Epithelial cell of esophagus (primary cell): ENCODE results near the gene NUPR1.

Experiments used
- DNase-seq: peaks from one replicate; pipeline ENCODE4 v3.0.0; 2010; ENCODE audit warnings: low read depth
- H3K4me3 ChIP-seq: 2 replicates; pipeline ENCODE4 v1.5.1; 2011; ENCODE audit warnings: mild to moderate bottlenecking, low read length, control low read depth
- CTCF ChIP-seq: IDR thresholded peaks from 2 replicates; pipeline ENCODE4 v1.5.1; 2011; ENCODE audit warnings: low read depth, mild to moderate bottlenecking, low read length, control low read depth, inconsistent platforms; ENCODE audit not compliant: insufficient read depth; ENCODE audit errors: missing control alignments

Gene NUPR1

GRCh38 chr16:28538733-28539596 lies at the start of gene NUPR1:
Gene NUPR1 (minus strand): TSS chr16:28538974. CDS start chr16:28538907, 67 bp downstream.
- TF ChIP-seq CTCF = no peak
- H3K4me3 ChIP-seq = peak within 1 kb of the TSS; percentile 94
- peak; percentile 91 for DNase-seq

- DNase-seq = peak; percentile 52
- H3K4me3 ChIP-seq = no peak overlapping the region
- no peak for TF ChIP-seq CTCF
These were observed 48.6 kb upstream of the NUPR1 start for GRCh38 chr16:28587386-28587785.

DNA sequence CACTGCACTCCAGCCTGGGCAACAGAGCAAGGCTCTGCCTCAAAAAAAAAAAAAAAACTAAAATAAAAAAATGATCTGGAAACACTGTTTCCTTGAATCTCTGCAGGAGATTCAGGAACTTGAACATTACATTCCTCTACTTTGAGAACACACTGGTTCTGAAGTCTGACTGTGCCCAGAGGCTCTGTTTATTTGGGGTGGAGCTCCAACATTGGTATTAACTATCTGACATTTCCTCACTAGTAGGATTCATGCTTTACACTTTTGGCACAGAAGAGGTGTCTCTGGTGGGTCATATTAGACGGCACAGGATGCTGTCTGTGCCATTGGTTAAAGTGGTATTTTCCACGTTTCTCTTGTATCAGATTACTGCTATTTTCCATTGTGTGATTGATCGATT lies 47.7 kb upstream of the NUPR1 start:
- no peak for TF ChIP-seq CTCF
- H3K4me3 ChIP-seq = no peak overlapping the region
- DNase-seq = no peak

DNA sequence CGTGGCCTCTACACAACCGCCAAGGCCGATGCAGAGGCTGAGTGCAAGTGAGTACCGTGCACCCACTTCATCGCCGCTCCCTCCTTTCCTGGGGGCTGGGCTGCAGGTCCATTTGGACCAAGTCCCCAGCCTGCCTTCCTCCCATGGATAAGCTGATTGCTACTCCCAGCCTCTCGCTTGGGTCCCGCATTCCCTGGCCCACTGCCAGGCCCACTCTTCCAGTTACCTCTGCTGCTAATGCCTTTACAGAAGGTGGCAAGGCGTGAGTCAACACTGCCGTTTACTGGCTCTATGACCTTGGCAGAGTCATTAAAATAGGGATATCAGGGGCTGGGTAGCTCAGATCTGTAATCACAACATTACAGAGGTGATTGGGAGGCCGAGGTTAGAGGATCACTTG lies 46.9 kb upstream of the NUPR1 start:
- TF ChIP-seq CTCF = no peak
- H3K4me3 ChIP-seq = no peak overlapping the region
- DNase-seq = no peak

DNA sequence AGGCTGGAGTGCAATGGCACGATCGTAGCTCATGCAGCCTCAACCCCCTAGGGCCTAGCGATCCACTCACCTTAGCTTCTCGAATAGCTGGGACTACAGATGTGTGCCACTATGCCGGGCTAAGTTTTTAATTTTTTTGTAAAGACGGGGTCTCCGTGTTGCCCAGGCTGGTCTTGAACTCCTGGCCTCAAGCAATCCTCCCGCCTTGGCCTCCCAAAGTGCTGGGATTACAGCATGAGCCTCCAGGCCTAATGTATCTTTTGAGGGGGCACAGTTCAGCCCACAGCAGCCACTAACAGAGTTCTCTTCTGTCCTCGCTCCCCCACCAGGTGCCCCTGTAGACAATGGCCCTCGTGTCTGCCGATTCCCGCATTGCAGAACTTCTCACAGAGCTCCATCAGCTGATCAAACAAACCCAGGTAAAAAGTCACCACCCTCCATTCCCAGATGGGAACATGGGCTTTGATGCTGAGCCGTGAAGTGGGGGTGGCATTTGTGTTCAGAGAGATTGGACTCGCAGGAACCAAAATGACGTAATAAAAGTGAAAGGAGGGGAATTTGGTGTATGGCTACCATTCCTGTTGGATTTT lies 42.0 kb upstream of the NUPR1 start:
- no peak for TF ChIP-seq CTCF
- no peak for DNase-seq
- no peak overlapping the region for H3K4me3 ChIP-seq

- no peak for DNase-seq
- no peak overlapping the region for H3K4me3 ChIP-seq
- no peak for TF ChIP-seq CTCF
These were observed 36.8 kb upstream of the NUPR1 start for GRCh38 chr16:28575446-28576109.
